Keratinocyte (primary cell): ENCODE data around the gene SOX2. TPM values are rescaled to one million over a fixed set of nuclear protein-coding genes. Genes with fewer than 3 reads are reported as not detected.

Experiments
- DNase-seq: peaks from one replicate; pipeline ENCODE4 v3.0.0-alpha.2; 2011; ENCODE audit warnings: low read depth, missing footprints, low spot score
- FAIRE-seq: peaks from 2 replicates; lab custom pipeline; 2011; peaks lifted over from hg19 to GRCh38; lab: Jason Lieb, UNC
- H2AFZ ChIP-seq: 2 replicates; pipeline ENCODE4 v1.6.0; 2012; ENCODE audit warnings: low read length, control low read depth, inconsistent platforms; ENCODE audit not compliant: control insufficient read depth
- H3K27ac ChIP-seq: 2 replicates; pipeline ENCODE4 v1.5.1; 2011; ENCODE audit warnings: low read length; ENCODE audit not compliant: control insufficient read depth, insufficient read depth
- H3K27me3 ChIP-seq: 3 replicates; pipeline ENCODE4 v1.6.0; 2011; ENCODE audit warnings: low read length; ENCODE audit not compliant: control insufficient read depth, insufficient read depth; ENCODE audit errors: extremely low read depth
- H3K36me3 ChIP-seq, 2 experiments: 2 replicates in 1 of 2; 3 replicates in 1 of 2; pipeline ENCODE4 v1.5.1; 2011; ENCODE audit warnings: low read length in 2 of 2, mild to moderate bottlenecking in 1 of 2; ENCODE audit not compliant: control insufficient read depth in 2 of 2, insufficient read depth in 2 of 2; ENCODE audit errors: extremely low read depth in 1 of 2
- H3K4me1 ChIP-seq: 3 replicates; pipeline ENCODE4 v1.5.1; 2011; ENCODE audit warnings: low read length; ENCODE audit not compliant: control insufficient read depth, insufficient read depth; ENCODE audit errors: extremely low read depth
- H3K4me2 ChIP-seq: 3 replicates; pipeline ENCODE4 v1.6.0; 2011; ENCODE audit warnings: low read depth, low read length; ENCODE audit not compliant: control insufficient read depth, insufficient read depth; ENCODE audit errors: extremely low read depth
- H3K4me3 ChIP-seq, 3 experiments: fragments of 200-600 bp in 1 of 3; sonication (generic) in 1 of 3; 2 replicates in 2 of 3; 3 replicates in 1 of 3; pipeline ENCODE4 v1.5.1; 2011 to 2016; ENCODE audit warnings: low read length in 3 of 3, mild to moderate bottlenecking in 3 of 3, control low read depth in 2 of 3, inconsistent platforms in 1 of 3, low read depth in 1 of 3, mixed read lengths in 1 of 3, mixed run types in 1 of 3, moderate library complexity in 1 of 3; ENCODE audit not compliant: control insufficient read depth in 2 of 3, insufficient read depth in 2 of 3; ENCODE audit errors: extremely low read depth in 1 of 3
- H3K79me2 ChIP-seq: 2 replicates; pipeline ENCODE4 v1.6.0; 2012; ENCODE audit warnings: low read length; ENCODE audit not compliant: control insufficient read depth, insufficient read depth
- H3K9ac ChIP-seq: 3 replicates; pipeline ENCODE4 v1.6.0; 2011; ENCODE audit warnings: low read length; ENCODE audit not compliant: control insufficient read depth, insufficient read depth; ENCODE audit errors: extremely low read depth
- H3K9me1 ChIP-seq: 3 replicates; pipeline ENCODE4 v1.6.0; 2011; ENCODE audit warnings: low read length; ENCODE audit not compliant: control insufficient read depth, insufficient read depth; ENCODE audit errors: extremely low read depth
- H3K9me3 ChIP-seq: 2 replicates; pipeline ENCODE4 v1.5.1; 2012; ENCODE audit warnings: low read depth, low read length; ENCODE audit not compliant: control insufficient read depth
- H4K20me1 ChIP-seq: 3 replicates; pipeline ENCODE4 v1.6.0; 2011; ENCODE audit warnings: low read length; ENCODE audit not compliant: control insufficient read depth, insufficient read depth; ENCODE audit errors: extremely low read depth
- EZH2 ChIP-seq: IDR thresholded peaks from one replicate; pipeline ENCODE4 v1.6.1; 2012; ENCODE audit warnings: inconsistent platforms, mild to moderate bottlenecking, low read length, moderate library complexity
- dilution Hi-C: fragments of 300-500 bp; cut with MboI; formaldehyde crosslinking; loops from one replicate; pipeline ENCODE4 v1.7.0; 2020; ENCODE audit warnings: low sequenced_read_pairs; ENCODE audit not compliant: extremely low pct_ligation_motif_present
- polyA plus RNA-seq, 5 experiments: library from polyadenylated mRNA; depleted of rRNA in 3 of 5; stranded (reverse) in 3 of 5; stranded (forward) in 1 of 5; unstranded in 1 of 5; fragments of >200 nt; gene quantifications; 1 replicate in 1 of 5; 2 replicates in 3 of 5; 3 replicates in 1 of 5; pipeline versions ENCODE4 v1.2.1 to v1.2.3, GENCODE V29; 2011 to 2012; ENCODE audit warnings: missing spikeins in 2 of 5, low read depth in 1 of 5, low replicate concordance in 1 of 5
- TF ChIP-seq, protein P1 (sequence below), 3 experiments: IDR thresholded peaks in 1 of 3; conservative IDR thresholded peaks in 1 of 3; optimal IDR thresholded peaks in 1 of 3; 2 replicates in 2 of 3; 3 replicates in 1 of 3; pipeline versions ENCODE3 to v1.5.1; 2011; ENCODE audit warnings: low read length in 3 of 3, mild to moderate bottlenecking in 3 of 3, moderate library complexity in 2 of 3, control low read depth in 1 of 3, inconsistent platforms in 1 of 3; ENCODE audit not compliant: insufficient read depth in 2 of 3; ENCODE audit errors: extremely low read depth in 1 of 3

SOX2 gene
- polyA plus RNA-seq, 1 donor (not counting 4 experiments of a cell fraction or from before 2014, with no cell fraction given): not detected

- peaks cover 11% of the 10 kb centered on the region for H3K4me1 ChIP-seq
- no peak overlapping the region for H3K9ac ChIP-seq
- H3K9me1 ChIP-seq: no peaks in the 10 kb centered on the region
- H3K79me2 ChIP-seq: no peaks in the 10 kb centered on the region
- H3K4me2 ChIP-seq: no peak overlapping the region
- DNase-seq (no peak), FAIRE-seq (no peak)
- H3K4me3 ChIP-seq: no peak overlapping the region
- no peaks in the 10 kb centered on the region for H3K9me3 ChIP-seq
- no peaks in the 10 kb centered on the region for H4K20me1 ChIP-seq
- no peak overlapping the region for H3K27ac ChIP-seq
- peaks cover 58% of the 10 kb centered on the region for H3K27me3 ChIP-seq
- no peaks in the 10 kb centered on the region for H3K36me3 ChIP-seq
- dilution Hi-C loops: no loop called here
- no peak for TF ChIP-seq EZH2
- TF ChIP-seq, protein P1, sequence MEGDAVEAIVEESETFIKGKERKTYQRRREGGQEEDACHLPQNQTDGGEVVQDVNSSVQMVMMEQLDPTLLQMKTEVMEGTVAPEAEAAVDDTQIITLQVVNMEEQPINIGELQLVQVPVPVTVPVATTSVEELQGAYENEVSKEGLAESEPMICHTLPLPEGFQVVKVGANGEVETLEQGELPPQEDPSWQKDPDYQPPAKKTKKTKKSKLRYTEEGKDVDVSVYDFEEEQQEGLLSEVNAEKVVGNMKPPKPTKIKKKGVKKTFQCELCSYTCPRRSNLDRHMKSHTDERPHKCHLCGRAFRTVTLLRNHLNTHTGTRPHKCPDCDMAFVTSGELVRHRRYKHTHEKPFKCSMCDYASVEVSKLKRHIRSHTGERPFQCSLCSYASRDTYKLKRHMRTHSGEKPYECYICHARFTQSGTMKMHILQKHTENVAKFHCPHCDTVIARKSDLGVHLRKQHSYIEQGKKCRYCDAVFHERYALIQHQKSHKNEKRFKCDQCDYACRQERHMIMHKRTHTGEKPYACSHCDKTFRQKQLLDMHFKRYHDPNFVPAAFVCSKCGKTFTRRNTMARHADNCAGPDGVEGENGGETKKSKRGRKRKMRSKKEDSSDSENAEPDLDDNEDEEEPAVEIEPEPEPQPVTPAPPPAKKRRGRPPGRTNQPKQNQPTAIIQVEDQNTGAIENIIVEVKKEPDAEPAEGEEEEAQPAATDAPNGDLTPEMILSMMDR (optimal IDR thresholded peaks at IDR 0.05 in 1 of 3, IDR thresholded peaks at IDR 0.05 in 1 of 3, conservative IDR thresholded peaks at IDR 0.05 in 1 of 3; ENCODE audit: extremely low read depth in 1 of 3, insufficient read depth in 2 of 3, low read length in 3 of 3): no peak
- no peak overlapping the region for H2AFZ ChIP-seq
Observed at GRCh38 chr3:181705086-181705480, 6.6 kb upstream of the SOX2 start.

- H2AFZ ChIP-seq: no peak overlapping the region
- dilution Hi-C loops: no loop called here
- FAIRE-seq: no peak
Observed at GRCh38 chr3:181707980-181708379, 3.7 kb upstream of the SOX2 start.

More at GRCh38 chr3:181707980-181708379, 3.7 kb upstream of the SOX2 start:
- Histone ChIP-seq H3K4me1 (peaks cover 15% of the 10 kb centered on the region), H3K4me3 (no peak overlapping the region), H3K27me3 (peaks cover 69% of the 10 kb centered on the region), H3K9me3 (no peaks in the 10 kb centered on the region), H3K4me2 (no peak overlapping the region), H3K79me2 (no peaks in the 10 kb centered on the region), H4K20me1 (no peaks in the 10 kb centered on the region), H3K9ac (no peak overlapping the region), H3K36me3 (no peaks in the 10 kb centered on the region), H3K9me1 (no peaks in the 10 kb centered on the region), H3K27ac (no peak overlapping the region)
- no peak for DNase-seq
- TF ChIP-seq EZH2: no peak
- TF ChIP-seq, protein P1 (optimal IDR thresholded peaks at IDR 0.05 in 1 of 3, IDR thresholded peaks at IDR 0.05 in 1 of 3, conservative IDR thresholded peaks at IDR 0.05 in 1 of 3; ENCODE audit: extremely low read depth in 1 of 3, insufficient read depth in 2 of 3, low read length in 3 of 3): no peak
